HepG2 (cell line): ENCODE data around the gene SPHK1. TPM values are rescaled to one million over a fixed set of nuclear protein-coding genes. Genes with fewer than 3 reads are reported as not detected.

Source experiments
- ASH2L ChIP-seq: fragments of 300-600, 200-600 bp; sonication (generic); IDR thresholded peaks from 2 replicates; pipeline ENCODE4 v1.7.0; 2017; ENCODE audit warnings: low read depth, mild to moderate bottlenecking, moderate library complexity, mixed read lengths, low read length; ENCODE audit not compliant: insufficient read length
- BRCA1 ChIP-seq: sonication (generic); formaldehyde crosslinking; IDR thresholded peaks from 2 replicates; pipeline ENCODE4 v1.4.0; 2020; ENCODE audit warnings: missing genetic modification reagents
- FOXA3 ChIP-seq: IDR thresholded peaks from 2 replicates; pipeline ENCODE4 v1.6.1; 2016; ENCODE audit warnings: missing genetic modification reagents, missing compliant biosample characterization
- GTF3A ChIP-seq: sonication (generic); formaldehyde crosslinking; conservative IDR thresholded peaks from 2 replicates; pipeline ENCODE4 v1.4.0; 2020; ENCODE audit warnings: mild to moderate bottlenecking, missing genetic modification reagents
- HNRNPH1 ChIP-seq: fragments of 200-400 bp; formaldehyde crosslinking; optimal IDR thresholded peaks from 2 replicates; pipeline ENCODE3; 2017; ENCODE audit warnings: mild to moderate bottlenecking, low read depth, low read length
- MYPOP ChIP-seq: sonication (generic); formaldehyde crosslinking; IDR thresholded peaks from 2 replicates; pipeline ENCODE4 v1.8.1; 2023; ENCODE audit warnings: mild to moderate bottlenecking, moderate library complexity, missing genetic modification reagents
- PBX3 ChIP-seq: sonication (generic); formaldehyde crosslinking; IDR thresholded peaks from 2 replicates; pipeline ENCODE4 v1.8.1; 2023; ENCODE audit warnings: missing genetic modification reagents, inconsistent platforms, borderline replicate concordance
- PHF20 ChIP-seq: sonication (generic); formaldehyde crosslinking; IDR thresholded peaks from 2 replicates; pipeline ENCODE4 v1.5.0; 2020; ENCODE audit warnings: mild to moderate bottlenecking, missing genetic modification reagents
- RAD21 ChIP-seq: fragments of 450-650 bp; formaldehyde crosslinking; IDR thresholded peaks from 2 replicates; pipeline ENCODE4 v1.5.0; 2020; ENCODE audit warnings: mild to moderate bottlenecking
- ZNF280B ChIP-seq: sonication (generic); formaldehyde crosslinking; IDR thresholded peaks from 2 replicates; pipeline ENCODE4 v1.5.0; 2020; ENCODE audit warnings: missing genetic modification reagents, mild to moderate bottlenecking, borderline replicate concordance
- ZNF281 ChIP-seq: sonication (generic); formaldehyde crosslinking; IDR thresholded peaks from 2 replicates; pipeline ENCODE4 v1.4.0; 2020; ENCODE audit warnings: missing genetic modification reagents, borderline replicate concordance
- ZNF354B ChIP-seq: sonication (generic); formaldehyde crosslinking; IDR thresholded peaks from 2 replicates; pipeline ENCODE4 v1.8.0; 2022; ENCODE audit warnings: mild to moderate bottlenecking, missing genetic modification reagents
- ZNF609 ChIP-seq: sonication (generic); formaldehyde crosslinking; IDR thresholded peaks from 2 replicates; pipeline ENCODE4 v1.4.0; 2020; ENCODE audit warnings: mild to moderate bottlenecking, missing genetic modification reagents, borderline replicate concordance
- ZNF782 ChIP-seq: sonication (generic); formaldehyde crosslinking; IDR thresholded peaks from 2 replicates; pipeline ENCODE4 v1.4.0; 2020; ENCODE audit warnings: missing genetic modification reagents, mild to moderate bottlenecking, borderline replicate concordance
- ZNF784 ChIP-seq: sonication (generic); formaldehyde crosslinking; IDR thresholded peaks from 2 replicates; pipeline ENCODE4 v1.5.1; 2020; ENCODE audit warnings: missing genetic modification reagents, mild to moderate bottlenecking, borderline replicate concordance
- polyA plus RNA-seq, 8 experiments: library from polyadenylated mRNA; depleted of rRNA in 3 of 8; stranded (reverse) in 7 of 8; unstranded in 1 of 8; fragments of >200 nt; fragmentation: Illumina TruSeq in 4 of 8; extraction: Trizol in 4 of 8; gene quantifications; 2 replicates each; pipeline versions ENCODE4 v1.2.1 to v1.2.3, GENCODE V29; 2011 to 2016; ENCODE audit warnings: low read depth in 4 of 8, missing spikeins in 1 of 8, mixed read lengths in 1 of 8; ENCODE audit not compliant: insufficient read depth in 1 of 8
- total RNA-seq, 5 experiments: library from RNA; depleted of rRNA; stranded (reverse); fragments of >200 nt; fragmentation: Illumina TruSeq; extraction: Trizol; gene quantifications; 2 replicates each; pipeline ENCODE4 v1.2.3, GENCODE V29; 2016; ENCODE audit warnings: low read depth in 1 of 5

Gene SPHK1
- total and polyA plus RNA-seq, 2 of the 13 experiments (the other 11 are each of a cell fraction or from before 2014, with no cell fraction given): 129 to 160 TPM

GRCh38 chr17:76382803-76383545, 1.4 kb upstream of the SPHK1 start (continued):
- TF ChIP-seq MYPOP (CRISPR knock-in tag) (peak; percentile 62; the same call in 1 of the 2 replicates), PBX3 (CRISPR knock-in tag) (peak; percentile 69; the same call in 1 of the 2 replicates), ASH2L (no peak), ZNF281 (CRISPR knock-in tag) (peak; percentile 73; the same call in 1 of the 2 replicates), PHF20 (CRISPR knock-in tag) (0 out of 2 replicates have a peak, but pooled peaks have one; percentile 15), ZNF609 (no peak), HNRNPH1 (peak; percentile 38), ZNF784 (CRISPR knock-in tag) (peak; percentile 38; the same call in 1 of the 2 replicates), BRCA1 (CRISPR knock-in tag) (no peak), ZNF782 (CRISPR knock-in tag) (no peak; the same call in 1 of the 2 replicates), RAD21 (CRISPR knock-in tag) (peak; percentile 67), FOXA3 (peak; percentile 68), ZNF354B (CRISPR knock-in tag) (no peak), GTF3A (CRISPR knock-in tag) (no peak), ZNF280B (CRISPR knock-in tag) (no peak; the same call in 1 of the 2 replicates)
